Neuronal stem cell (in vitro differentiated cells): Measurements from ENCODE around the gene VWA8.

ENCODE experiments used
- DNase-seq: peaks from one replicate; pipeline ENCODE4 v3.0.0-alpha.2; 2013; ENCODE audit warnings: low spot score
- H2AFZ ChIP-seq: one replicate; pipeline ENCODE4 v1.6.1; 2013; ENCODE audit warnings: mild to moderate bottlenecking, low read length, inconsistent platforms
- H2AK5ac ChIP-seq: 2 replicates; pipeline ENCODE4 v1.6.1; 2013; ENCODE audit warnings: low read depth, mild to moderate bottlenecking, inconsistent platforms, low read length, moderate library complexity, mixed read lengths
- H2BK120ac ChIP-seq: 2 replicates; pipeline ENCODE4 v1.6.1; 2013; ENCODE audit warnings: low read depth, mild to moderate bottlenecking, inconsistent platforms, low read length, moderate library complexity, mixed read lengths
- H2BK12ac ChIP-seq: one replicate; pipeline ENCODE4 v1.6.1; 2013; ENCODE audit warnings: low read length, inconsistent platforms
- H2BK15ac ChIP-seq: 2 replicates; pipeline ENCODE4 v1.6.1; 2013; ENCODE audit warnings: mild to moderate bottlenecking, low read length, inconsistent platforms, mixed read lengths
- H2BK5ac ChIP-seq: one replicate; pipeline ENCODE4 v1.6.1; 2013; ENCODE audit warnings: inconsistent platforms, mild to moderate bottlenecking, low read length, moderate library complexity
- H3K14ac ChIP-seq: one replicate; pipeline ENCODE4 v1.6.1; 2013; ENCODE audit warnings: low read length, inconsistent platforms
- H3K18ac ChIP-seq: 2 replicates; pipeline ENCODE4 v1.6.1; 2013; ENCODE audit warnings: low read length, inconsistent platforms
- H3K23ac ChIP-seq: 2 replicates; pipeline ENCODE4 v1.6.1; 2013; ENCODE audit warnings: low read depth, mild to moderate bottlenecking, mixed read lengths, low read length, inconsistent platforms; ENCODE audit not compliant: poor library complexity
- H3K27ac ChIP-seq: replicated peaks from 3 replicates; pipeline ENCODE4 v1.5.1; 2013; ENCODE audit warnings: low read length, inconsistent platforms
- H3K27me3 ChIP-seq, 3 experiments: 2 replicates each; pipeline ENCODE4 v1.6.1; 2013; ENCODE audit warnings: low read length in 3 of 3, mild to moderate bottlenecking in 2 of 3, inconsistent platforms in 1 of 3, low read depth in 1 of 3, mixed read lengths in 1 of 3, moderate library complexity in 1 of 3; ENCODE audit not compliant: control insufficient read depth in 3 of 3, insufficient read depth in 3 of 3
- H3K36me3 ChIP-seq, 2 donors: replicated peaks in 1 of 2; 2 replicates each; pipeline ENCODE4 v1.6.1; 2013; ENCODE audit warnings: low read length in 2 of 2; ENCODE audit not compliant: control insufficient read depth in 2 of 2, insufficient read depth in 2 of 2
- H3K4ac ChIP-seq: 2 replicates; pipeline ENCODE4 v1.6.1; 2013; ENCODE audit warnings: inconsistent platforms, mild to moderate bottlenecking, low read length, moderate library complexity
- H3K4me1 ChIP-seq, 2 donors: 1 replicate in 1 of 2; 2 replicates in 1 of 2; pipeline ENCODE4 v1.6.1; 2013; ENCODE audit warnings: low read length in 2 of 2, low read depth in 1 of 2; ENCODE audit not compliant: control insufficient read depth in 2 of 2, insufficient read depth in 1 of 2
- H3K4me2 ChIP-seq: one replicate; pipeline ENCODE4 v1.6.1; 2013; ENCODE audit warnings: mild to moderate bottlenecking, low read length, inconsistent platforms; ENCODE audit not compliant: insufficient read depth, poor library complexity, severe bottlenecking
- H3K4me3 ChIP-seq, 2 donors: 2 replicates each; pipeline ENCODE4 v1.5.1; 2013; ENCODE audit warnings: low read length in 2 of 2, mild to moderate bottlenecking in 2 of 2, inconsistent platforms in 1 of 2, moderate library complexity in 1 of 2
- H3K79me1 ChIP-seq: one replicate; pipeline ENCODE4 v1.6.1; 2013; ENCODE audit warnings: low read depth, mild to moderate bottlenecking, inconsistent platforms, low read length, moderate library complexity
- H3K9ac ChIP-seq: one replicate; pipeline ENCODE4 v1.6.1; 2013; ENCODE audit warnings: mild to moderate bottlenecking, low read depth, low read length, inconsistent platforms; ENCODE audit not compliant: poor library complexity
- H3K9me3 ChIP-seq, 2 donors: replicated peaks in 1 of 2; 2 replicates each; pipeline versions ENCODE3 to v1.6.1; 2013; ENCODE audit warnings: low read length in 2 of 2, mild to moderate bottlenecking in 2 of 2, inconsistent platforms in 1 of 2, low read depth in 1 of 2, mixed read lengths in 1 of 2, moderate library complexity in 1 of 2; ENCODE audit not compliant: control insufficient read depth in 2 of 2, insufficient read depth in 1 of 2
- H4K8ac ChIP-seq: one replicate; pipeline ENCODE4 v1.6.1; 2013; ENCODE audit warnings: low read depth, mild to moderate bottlenecking, inconsistent platforms, low read length, moderate library complexity
- H4K91ac ChIP-seq: one replicate; pipeline ENCODE4 v1.6.1; 2013; ENCODE audit warnings: low read length, low read depth, mild to moderate bottlenecking, inconsistent platforms; ENCODE audit not compliant: poor library complexity
- WGBS, 2 donors: extraction: QIAGEN DNeasy Blood & Tissue Kit; methylation state at CpG; one replicate each; pipeline ENCODE4 v1.1.7; 2013; ENCODE audit warnings: missing lambda C conversion rate in 2 of 2, mixed read lengths in 1 of 2; ENCODE audit not compliant: insufficient read length in 2 of 2, insufficient replicate concordance in 1 of 2; ENCODE audit errors: extremely low coverage in 2 of 2; 5-methylcytosine and 5-hydroxymethylcytosine counted together

The VWA8 gene

GRCh38 chr13:41995336-41995735 is 34.4 kb upstream of the VWA8 start:
- Histone ChIP-seq H3K14ac (no peak overlapping the region), H3K4me2 (no peak overlapping the region), H2BK120ac (no peak overlapping the region), H3K9me3 (no peaks in the 10 kb centered on the region), H2AFZ (no peak overlapping the region), H3K4me1 (no peaks in the 10 kb centered on the region), H4K8ac (no peak overlapping the region), H3K36me3 (no peaks in the 10 kb centered on the region), H3K23ac (no peak overlapping the region), H3K9ac (no peak overlapping the region), H4K91ac (no peak overlapping the region), H2BK15ac (no peak overlapping the region), H3K27ac (no peak overlapping the region), H3K4me3 (no peak overlapping the region), H2BK5ac (no peak overlapping the region), H3K27me3 (peaks cover 0 to 12% (median 0%) of the 10 kb centered on the region in 3 experiments), H3K79me1 (no peaks in the 10 kb centered on the region), H2AK5ac (no peak overlapping the region), H3K18ac (no peak overlapping the region), H2BK12ac (no peak overlapping the region), H3K4ac (no peak overlapping the region)
- no CpG with 5 or more reads among the region's 4 CpGs for WGBS, 2 donors
- no peak for DNase-seq

GRCh38 chr13:41994696-41995095 is 33.8 kb upstream of the VWA8 start:
- Histone ChIP-seq H3K79me1 (no peaks in the 10 kb centered on the region), H2BK12ac (no peak overlapping the region), H2BK5ac (no peak overlapping the region), H3K36me3 (no peaks in the 10 kb centered on the region), H3K14ac (no peak overlapping the region), H2BK15ac (no peak overlapping the region), H2AFZ (no peak overlapping the region), H4K91ac (no peak overlapping the region), H2AK5ac (no peak overlapping the region), H3K23ac (no peak overlapping the region), H4K8ac (no peak overlapping the region), H3K27me3 (peaks cover 0 to 12% (median 0%) of the 10 kb centered on the region in 3 experiments), H3K4me1 (no peaks in the 10 kb centered on the region), H3K18ac (no peak overlapping the region), H3K4ac (no peak overlapping the region), H3K4me3 (no peak overlapping the region), H3K27ac (no peak overlapping the region), H3K4me2 (no peak overlapping the region), H3K9ac (no peak overlapping the region), H3K9me3 (no peaks in the 10 kb centered on the region), H2BK120ac (no peak overlapping the region)
- no CpG with 5 or more reads among the region's 1 CpG for WGBS, 2 donors
- no peak for DNase-seq

GRCh38 chr13:41991936-41992335 is 31.0 kb upstream of the VWA8 start:
- H3K4me1 ChIP-seq: no peaks in the 10 kb centered on the region
- no peaks in the 10 kb centered on the region for H3K79me1 ChIP-seq
- no peak overlapping the region for H2BK120ac ChIP-seq
- H3K4me3 ChIP-seq: no peak overlapping the region
- H3K4ac ChIP-seq: no peak overlapping the region
- H3K4me2 ChIP-seq: no peak overlapping the region
- H3K27me3 ChIP-seq: peaks cover 0 to 4% (median 0%) of the 10 kb centered on the region in 3 experiments
- H3K9me3 ChIP-seq: no peaks in the 10 kb centered on the region
- no peaks in the 10 kb centered on the region for H3K36me3 ChIP-seq
- H3K14ac ChIP-seq: no peak overlapping the region
- H3K23ac ChIP-seq: no peak overlapping the region
- H2BK15ac ChIP-seq: no peak overlapping the region
- no peak overlapping the region for H3K9ac ChIP-seq
- WGBS, 2 donors: no CpG with 5 or more reads among the region's 1 CpG
- no peak overlapping the region for H3K18ac ChIP-seq
- H4K91ac ChIP-seq: no peak overlapping the region
- no peak overlapping the region for H2AFZ ChIP-seq
- no peak overlapping the region for H3K27ac ChIP-seq
- H4K8ac ChIP-seq: no peak overlapping the region
- no peak overlapping the region for H2BK5ac ChIP-seq
- H2AK5ac ChIP-seq: no peak overlapping the region
- H2BK12ac ChIP-seq: no peak overlapping the region
- DNase-seq: no peak

- Histone ChIP-seq H3K27me3 (no peaks in the 10 kb centered on the region), H2BK12ac (no peak overlapping the region), H3K79me1 (no peaks in the 10 kb centered on the region), H3K4me1 (no peaks in the 10 kb centered on the region), H3K36me3 (no peaks in the 10 kb centered on the region), H2BK120ac (no peak overlapping the region), H3K4me2 (no peak overlapping the region), H4K8ac (no peak overlapping the region), H2BK15ac (no peak overlapping the region), H3K4ac (no peak overlapping the region), H2AFZ (no peak overlapping the region), H2AK5ac (no peak overlapping the region), H3K14ac (no peak overlapping the region), H4K91ac (no peak overlapping the region), H3K9me3 (no peaks in the 10 kb centered on the region), H3K27ac (no peak overlapping the region), H3K18ac (no peak overlapping the region), H3K9ac (no peak overlapping the region), H2BK5ac (no peak overlapping the region), H3K4me3 (no peak overlapping the region), H3K23ac (no peak overlapping the region)
- DNase-seq: no peak
Observed at GRCh38 chr13:41988244-41988643, 27.3 kb upstream of the VWA8 start.
